ENCODE data around the gene STX8.

The STX8 gene

GRCh38 chr17:9230861-9231260, 344.8 kb downstream of the STX8 start:
- TF ChIP-seq TAF1 (IDR thresholded peaks at IDR 0.05; ENCODE audit: borderline replicate concordance, insufficient read depth, low read length) (no peak), FOXP2 (optimal IDR thresholded peaks at IDR 0.05; ENCODE audit: borderline replicate concordance, extremely low read depth, extremely low read length, insufficient read depth) (no peak), REST (IDR thresholded peaks at IDR 0.05; ENCODE audit: insufficient read depth in 1 of 2, low read depth in 2 of 2, low read length in 2 of 2) (peak in 1 of 2 experiments; percentile 48; a peak in 1 of 4 replicates), POLR2AphosphoS5 (IDR thresholded peaks at IDR 0.05; ENCODE audit: low read depth, low read length) (no peak), SIN3A (IDR thresholded peaks at IDR 0.05; ENCODE audit: borderline replicate concordance, insufficient read depth, low read length) (no peak)

DNA sequence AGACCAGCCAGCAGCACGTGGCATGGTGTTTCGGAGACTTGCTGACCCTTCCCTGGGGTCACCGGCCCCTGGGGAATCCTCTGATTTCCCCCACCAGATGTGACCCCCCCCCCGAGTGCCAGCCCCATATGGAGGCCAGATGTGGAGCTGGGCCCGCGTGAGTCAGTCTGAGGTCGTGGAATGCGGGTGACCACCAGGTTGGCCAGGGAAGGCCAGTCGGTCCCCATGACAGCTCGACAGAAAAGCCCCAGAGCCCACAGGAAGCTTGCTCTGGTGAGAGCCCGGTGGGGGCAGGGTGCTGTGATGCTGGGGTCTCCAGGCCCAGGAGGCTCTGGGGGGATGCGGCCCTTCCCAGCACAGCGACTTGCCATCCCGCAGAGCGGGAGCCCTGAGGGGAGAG, 345.3 kb downstream of the STX8 start:
- TF ChIP-seq TAF1 (IDR thresholded peaks at IDR 0.05; ENCODE audit: borderline replicate concordance, insufficient read depth, low read length) (no peak), SIN3A (IDR thresholded peaks at IDR 0.05; ENCODE audit: borderline replicate concordance, insufficient read depth, low read length) (no peak), POLR2AphosphoS5 (IDR thresholded peaks at IDR 0.05; ENCODE audit: low read depth, low read length) (no peak), REST (IDR thresholded peaks at IDR 0.05; ENCODE audit: insufficient read depth in 1 of 2, low read depth in 2 of 2, low read length in 2 of 2) (no peak), FOXP2 (optimal IDR thresholded peaks at IDR 0.05; ENCODE audit: borderline replicate concordance, extremely low read depth, extremely low read length, insufficient read depth) (no peak)

DNA sequence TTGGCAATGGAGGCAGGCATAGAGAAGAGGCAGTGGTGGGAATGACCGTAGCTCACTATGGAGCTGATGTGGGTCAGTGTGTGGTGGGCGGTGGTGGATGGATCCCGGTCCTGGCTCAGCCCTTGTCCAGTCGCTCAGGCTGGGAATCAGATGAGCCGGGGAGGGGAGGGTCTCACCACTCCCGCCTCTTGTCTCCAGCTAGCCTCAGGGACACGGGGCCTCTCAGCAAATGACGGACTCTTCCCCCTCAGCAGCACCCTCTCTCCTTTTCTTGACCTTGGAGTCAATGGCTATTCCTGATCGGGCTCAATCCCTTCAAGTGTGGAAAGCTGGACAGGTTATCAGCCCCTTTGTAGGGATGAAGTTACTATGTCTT, 345.8 kb downstream of the STX8 start:
- TF ChIP-seq POLR2AphosphoS5 (IDR thresholded peaks at IDR 0.05; ENCODE audit: low read depth, low read length) (no peak), SIN3A (IDR thresholded peaks at IDR 0.05; ENCODE audit: borderline replicate concordance, insufficient read depth, low read length) (no peak), TAF1 (IDR thresholded peaks at IDR 0.05; ENCODE audit: borderline replicate concordance, insufficient read depth, low read length) (no peak)

DNA sequence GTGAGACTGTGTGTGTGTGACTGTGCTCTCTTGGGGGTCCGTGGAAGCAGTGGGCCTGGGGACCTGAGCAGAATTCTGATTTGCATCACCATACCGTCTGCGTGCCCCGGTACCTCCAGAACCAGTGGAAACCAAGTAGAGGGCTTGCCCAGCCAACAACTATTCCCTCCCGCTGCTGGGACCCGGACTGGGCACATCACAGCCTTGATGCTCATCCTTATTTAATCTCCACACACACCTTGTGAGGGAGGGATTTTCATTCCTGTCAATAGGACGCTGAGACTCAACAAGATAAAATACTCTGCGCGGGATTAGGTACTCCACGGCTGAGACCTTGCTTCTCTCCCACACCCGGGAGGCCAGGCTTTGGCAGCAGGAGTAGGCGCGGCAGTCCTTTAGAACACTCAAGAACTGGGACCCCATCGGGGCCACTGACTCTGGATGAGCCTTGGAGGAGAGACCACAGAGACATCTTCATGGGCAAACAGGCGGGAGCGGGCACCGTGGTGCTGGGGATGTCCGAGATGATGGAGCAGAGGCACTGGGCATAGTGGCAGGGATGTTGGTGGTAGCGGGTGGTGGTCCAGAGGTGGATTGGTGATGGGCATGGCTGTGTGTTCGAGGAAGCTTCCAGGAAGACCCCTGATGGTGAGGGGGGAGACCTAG, 346.3 kb downstream of the STX8 start:
- TF ChIP-seq POLR2AphosphoS5 (IDR thresholded peaks at IDR 0.05; ENCODE audit: low read depth, low read length): no peak
- no peak for TF ChIP-seq FOXP2 (optimal IDR thresholded peaks at IDR 0.05; ENCODE audit: borderline replicate concordance, extremely low read depth, extremely low read length, insufficient read depth)
- no peak for TF ChIP-seq TAF1 (IDR thresholded peaks at IDR 0.05; ENCODE audit: borderline replicate concordance, insufficient read depth, low read length)
- no peak for TF ChIP-seq REST (IDR thresholded peaks at IDR 0.05; ENCODE audit: insufficient read depth in 1 of 2, low read depth in 2 of 2, low read length in 2 of 2)
- TF ChIP-seq SIN3A (IDR thresholded peaks at IDR 0.05; ENCODE audit: borderline replicate concordance, insufficient read depth, low read length): no peak

GRCh38 chr17:9228408-9229159, 347.0 kb downstream of the STX8 start:
- TF ChIP-seq FOXP2 (optimal IDR thresholded peaks at IDR 0.05; ENCODE audit: borderline replicate concordance, extremely low read depth, extremely low read length, insufficient read depth) (no peak), SIN3A (IDR thresholded peaks at IDR 0.05; ENCODE audit: borderline replicate concordance, insufficient read depth, low read length) (no peak), POLR2AphosphoS5 (IDR thresholded peaks at IDR 0.05; ENCODE audit: low read depth, low read length) (no peak), REST (IDR thresholded peaks at IDR 0.05; ENCODE audit: insufficient read depth in 1 of 2, low read depth in 2 of 2, low read length in 2 of 2) (no peak), TAF1 (IDR thresholded peaks at IDR 0.05; ENCODE audit: borderline replicate concordance, insufficient read depth, low read length) (no peak)
